Memory B cell (primary cell): ENCODE measurements around the gene UNKL.

Source experiments
- ATAC-seq: fragments of 150-1000 bp; cut with Tn5 transposase; 2 replicates; pipeline ENCODE4 v1.10.0; 2021; ENCODE audit warnings: low read depth, mild to moderate bottlenecking, moderate library complexity
- DNase-seq, 2 donors: peaks; one replicate each; pipeline ENCODE4 v3.0.0; 2022; ENCODE audit warnings: low spot score in 2 of 2
- H3K27ac Mint-ChIP-seq: one replicate; pipeline ENCODE4 v1.8.0; 2022; ENCODE audit warnings: mild to moderate bottlenecking, moderate library complexity, mixed read lengths
- H3K27me3 Mint-ChIP-seq: one replicate; pipeline ENCODE4 v1.8.0; 2022; ENCODE audit warnings: mixed read lengths
- H3K36me3 Mint-ChIP-seq: one replicate; pipeline ENCODE4 v1.8.0; 2022; ENCODE audit warnings: mild to moderate bottlenecking, mixed read lengths
- H3K4me1 Mint-ChIP-seq: one replicate; pipeline ENCODE4 v1.8.0; 2022; ENCODE audit warnings: mixed read lengths
- H3K4me3 Mint-ChIP-seq: one replicate; pipeline ENCODE4 v1.8.0; 2022; ENCODE audit warnings: mild to moderate bottlenecking, moderate library complexity, mixed read lengths
- H3K9me3 Mint-ChIP-seq: one replicate; pipeline ENCODE4 v1.8.0; 2022; ENCODE audit warnings: mixed read lengths

UNKL gene

GRCh38 chr16:1430214-1430758, 15.8 kb upstream of the UNKL start:
- no peak for DNase-seq
- Mint-ChIP-seq H3K9me3 (no peaks in the 10 kb centered on the region), H3K4me1 (peaks cover 6% of the 10 kb centered on the region), H3K36me3 (no peaks in the 10 kb centered on the region), H3K4me3 (no peak overlapping the region), H3K27ac (peak overlapping the region; percentile 67), H3K27me3 (peaks cover 1% of the 10 kb centered on the region)
- ATAC-seq, result no peak

- no peak for ATAC-seq
- Mint-ChIP-seq H3K4me1 (peaks cover 6% of the 10 kb centered on the region), H3K9me3 (no peaks in the 10 kb centered on the region), H3K27me3 (peaks cover 1% of the 10 kb centered on the region), H3K36me3 (no peaks in the 10 kb centered on the region), H3K4me3 (no peak overlapping the region), H3K27ac (peak overlapping the region; percentile 67)
- no peak for DNase-seq
Observed at GRCh38 chr16:1429631-1430030, 15.1 kb upstream of the UNKL start.

- H3K9me3 Mint-ChIP-seq, result no peaks in the 10 kb centered on the region
- ATAC-seq, result no peak
- no peaks in the 10 kb centered on the region for H3K36me3 Mint-ChIP-seq
- H3K27ac Mint-ChIP-seq, result peak overlapping the region; percentile 67
- DNase-seq, result no peak
- peaks cover 6% of the 10 kb centered on the region for H3K4me1 Mint-ChIP-seq
- H3K4me3 Mint-ChIP-seq, result no peak overlapping the region
- peaks cover 1% of the 10 kb centered on the region for H3K27me3 Mint-ChIP-seq
Observed at GRCh38 chr16:1429012-1429411, 14.5 kb upstream of the UNKL start.

GRCh38 chr16:1428511-1428910, 14.0 kb upstream of the UNKL start:
- Mint-ChIP-seq H3K4me3 (no peak overlapping the region), H3K27me3 (peaks cover 1% of the 10 kb centered on the region), H3K36me3 (no peaks in the 10 kb centered on the region), H3K9me3 (no peaks in the 10 kb centered on the region), H3K4me1 (peaks cover 6% of the 10 kb centered on the region), H3K27ac (no peak overlapping the region)
- DNase-seq (peak; percentile 54 to 70), ATAC-seq (peak; percentile 94)

- no peak overlapping the region for H3K4me3 Mint-ChIP-seq
- H3K27me3 Mint-ChIP-seq, result peaks cover 1% of the 10 kb centered on the region
- no peak for ATAC-seq
- no peaks in the 10 kb centered on the region for H3K9me3 Mint-ChIP-seq
- H3K36me3 Mint-ChIP-seq, result no peaks in the 10 kb centered on the region
- H3K27ac Mint-ChIP-seq, result no peak overlapping the region
- peaks cover 6% of the 10 kb centered on the region for H3K4me1 Mint-ChIP-seq
- no peak for DNase-seq
Observed at GRCh38 chr16:1427473-1428461, 13.3 kb upstream of the UNKL start.

GRCh38 chr16:1426734-1427471, 12.4 kb upstream of the UNKL start:
- peaks cover 1% of the 10 kb centered on the region for H3K27me3 Mint-ChIP-seq
- peak overlapping the region; percentile 68 for H3K27ac Mint-ChIP-seq
- H3K4me3 Mint-ChIP-seq, result no peak overlapping the region
- H3K36me3 Mint-ChIP-seq, result no peaks in the 10 kb centered on the region
- DNase-seq (no peak), ATAC-seq (no peak)
- peaks cover 3% of the 10 kb centered on the region for H3K4me1 Mint-ChIP-seq
- no peaks in the 10 kb centered on the region for H3K9me3 Mint-ChIP-seq

GRCh38 chr16:1425616-1426370, 11.3 kb upstream of the UNKL start:
- DNase-seq (no peak), ATAC-seq (no peak)
- peaks cover 5% of the 10 kb centered on the region for H3K4me1 Mint-ChIP-seq
- H3K27me3 Mint-ChIP-seq, result peaks cover 1% of the 10 kb centered on the region
- no peak overlapping the region for H3K27ac Mint-ChIP-seq
- no peak overlapping the region for H3K4me3 Mint-ChIP-seq
- H3K9me3 Mint-ChIP-seq, result no peaks in the 10 kb centered on the region
- no peaks in the 10 kb centered on the region for H3K36me3 Mint-ChIP-seq

GRCh38 chr16:1424028-1424427, 9.5 kb upstream of the UNKL start:
- Mint-ChIP-seq H3K4me3 (no peak overlapping the region), H3K9me3 (no peaks in the 10 kb centered on the region), H3K4me1 (peaks cover 7% of the 10 kb centered on the region), H3K27ac (peak overlapping the region; percentile 4), H3K27me3 (no peaks in the 10 kb centered on the region), H3K36me3 (peaks cover 2% of the 10 kb centered on the region)
- ATAC-seq (no peak), DNase-seq (no peak)

- Mint-ChIP-seq H3K27ac (peak overlapping the region; percentile 97), H3K4me3 (no peak overlapping the region), H3K4me1 (peaks cover 7% of the 10 kb centered on the region), H3K9me3 (no peaks in the 10 kb centered on the region), H3K36me3 (peaks cover 2% of the 10 kb centered on the region), H3K27me3 (no peaks in the 10 kb centered on the region)
- no peak for ATAC-seq
- no peak for DNase-seq
Observed at GRCh38 chr16:1422076-1422475, 7.6 kb upstream of the UNKL start.

- H3K4me1 Mint-ChIP-seq, result peaks cover 10% of the 10 kb centered on the region
- no peaks in the 10 kb centered on the region for H3K27me3 Mint-ChIP-seq
- no peaks in the 10 kb centered on the region for H3K9me3 Mint-ChIP-seq
- H3K36me3 Mint-ChIP-seq, result peaks cover 2% of the 10 kb centered on the region
- H3K27ac Mint-ChIP-seq, result peak overlapping the region; percentile 97
- no peak for DNase-seq
- peak overlapping the region; percentile 97 for H3K4me3 Mint-ChIP-seq
- no peak for ATAC-seq
Observed at GRCh38 chr16:1420111-1420539, 5.6 kb upstream of the UNKL start.

- Mint-ChIP-seq H3K4me1 (peaks cover 14% of the 10 kb centered on the region), H3K27me3 (no peaks in the 10 kb centered on the region), H3K36me3 (peaks cover 2% of the 10 kb centered on the region), H3K27ac (peak overlapping the region; percentile 53), H3K9me3 (no peaks in the 10 kb centered on the region), H3K4me3 (no peak overlapping the region)
- DNase-seq (no peak), ATAC-seq (no peak)
Observed at GRCh38 chr16:1416521-1416941, 2.0 kb upstream of the UNKL start.

- Mint-ChIP-seq H3K36me3 (no peaks in the 10 kb centered on the region), H3K9me3 (no peaks in the 10 kb centered on the region), H3K4me1 (peaks cover 9% of the 10 kb centered on the region), H3K27me3 (no peaks in the 10 kb centered on the region), H3K4me3 (peak overlapping the region; percentile 90), H3K27ac (peak overlapping the region; percentile 93)
- ATAC-seq (peak; percentile 75), DNase-seq (peak; percentile 66 to 72)
Observed at GRCh38 chr16:1413684-1414531, 596 bp downstream of the UNKL start.

GRCh38 chr16:1412847-1413246, 1.7 kb downstream of the UNKL start:
- Mint-ChIP-seq H3K36me3 (no peaks in the 10 kb centered on the region), H3K27me3 (no peaks in the 10 kb centered on the region), H3K9me3 (no peaks in the 10 kb centered on the region), H3K4me3 (peak overlapping the region; percentile 46), H3K4me1 (peaks cover 13% of the 10 kb centered on the region), H3K27ac (no peak overlapping the region)
- DNase-seq, result no peak
- ATAC-seq, result no peak
